Measurements from ENCODE around the gene KDM4C. TPM values are rescaled to one million over a fixed set of nuclear protein-coding genes. Genes with fewer than 3 reads are reported as not detected.

KDM4C gene
- total and polyA plus RNA-seq, 8 donors, result 6.7 to 129 (median 79.9) TPM

- no peaks in the 10 kb centered on the region for H3K27me3 ChIP-seq
- peaks cover 0 to 23% (median 20%) of the 10 kb centered on the region in 4 donors for H3K36me3 ChIP-seq
- no peak overlapping the region for H3K27ac ChIP-seq
- peaks cover 0 to 39% (median 16%) of the 10 kb centered on the region in 4 donors for H3K4me1 ChIP-seq
- no peak for DNase-seq
- H3K9me3 ChIP-seq, result no peaks in the 10 kb centered on the region
- TF ChIP-seq EP300 (IDR thresholded peaks at IDR 0.05) (no peak), CTCF (IDR thresholded peaks at IDR 0.05) (no peak), POLR2A (IDR thresholded peaks at IDR 0.05) (no peak), POLR2AphosphoS5 (IDR thresholded peaks at IDR 0.05) (no peak)
- WGBS, 5 donors, result 93 to 97% (median 96%) methylated on average over 6 to 7 of the region's 7 CpGs
- no peak overlapping the region for H3K4me3 ChIP-seq
- intact Hi-C loops (cut with DNase I; ENCODE audit: low total_unique reads), result no loop called here
These were observed 390.5 kb downstream of the KDM4C start for GRCh38 chr9:7148243-7148765.

GRCh38 chr9:7149258-7149657 lies 391.5 kb downstream of the KDM4C start:
- TF ChIP-seq POLR2AphosphoS5 (IDR thresholded peaks at IDR 0.05), result no peak
- no peak for TF ChIP-seq POLR2A (IDR thresholded peaks at IDR 0.05)
- no peak for TF ChIP-seq EP300 (IDR thresholded peaks at IDR 0.05)
- no peak for TF ChIP-seq CTCF (IDR thresholded peaks at IDR 0.05)
- H3K4me1 ChIP-seq, result peaks cover 0 to 45% (median 16%) of the 10 kb centered on the region in 4 donors

GRCh38 chr9:7150153-7150890 lies 392.5 kb downstream of the KDM4C start:
- H3K4me3 ChIP-seq, result no peak overlapping the region
- no peak overlapping the region for H3K27ac ChIP-seq
- H3K4me1 ChIP-seq, result peaks cover 0 to 45% (median 14%) of the 10 kb centered on the region in 4 donors
- TF ChIP-seq POLR2AphosphoS5 (IDR thresholded peaks at IDR 0.05) (no peak), EP300 (IDR thresholded peaks at IDR 0.05) (no peak), POLR2A (IDR thresholded peaks at IDR 0.05) (no peak), CTCF (IDR thresholded peaks at IDR 0.05) (no peak)
- H3K27me3 ChIP-seq, result no peaks in the 10 kb centered on the region
- peaks cover 0 to 29% (median 22%) of the 10 kb centered on the region in 4 donors for H3K36me3 ChIP-seq
- DNase-seq, result no peak
- WGBS, 5 donors, result 67 to 76% (median 73%) methylated on average over 8 of the region's 8 CpGs
- H3K9me3 ChIP-seq, result no peaks in the 10 kb centered on the region
- intact Hi-C loops (cut with DNase I; ENCODE audit: low total_unique reads), result no loop called here

More at GRCh38 chr9:7149258-7149657, 391.5 kb downstream of the KDM4C start:
- intact Hi-C loops (cut with DNase I; ENCODE audit: low total_unique reads), result no loop called here
- no peak overlapping the region for H3K4me3 ChIP-seq
- no peaks in the 10 kb centered on the region for H3K27me3 ChIP-seq
- WGBS, 5 donors, result 94 to 98% (median 97%) methylated on average over 5 to 13 of the region's 13 CpGs
- no peaks in the 10 kb centered on the region for H3K9me3 ChIP-seq
- DNase-seq, result no peak
- peaks cover 0 to 28% (median 24%) of the 10 kb centered on the region in 4 donors for H3K36me3 ChIP-seq
- no peak overlapping the region for H3K27ac ChIP-seq

GRCh38 chr9:7153134-7153533 lies 395.4 kb downstream of the KDM4C start:
- Histone ChIP-seq H3K36me3 (peaks cover 0 to 24% (median 13%) of the 10 kb centered on the region in 4 donors), H3K4me1 (peaks cover 0 to 34% (median 0%) of the 10 kb centered on the region in 4 donors), H3K4me3 (no peak overlapping the region), H3K27ac (no peak overlapping the region), H3K9me3 (peaks cover 0 to 6% (median 0%) of the 10 kb centered on the region in 4 donors), H3K27me3 (no peaks in the 10 kb centered on the region)
- TF ChIP-seq CTCF (IDR thresholded peaks at IDR 0.05) (no peak), EP300 (IDR thresholded peaks at IDR 0.05) (no peak), POLR2AphosphoS5 (IDR thresholded peaks at IDR 0.05) (no peak), POLR2A (IDR thresholded peaks at IDR 0.05) (no peak)
- no peak for DNase-seq
- 75 to 98% (median 97%) methylated on average over 4 of the region's 4 CpGs for WGBS, 5 donors
- intact Hi-C loops (cut with DNase I; ENCODE audit: low total_unique reads), result no loop called here
